Endothelial cell of umbilical vein (primary cell): Measurements from ENCODE around the gene ATP1A4. TPM values are rescaled to one million over a fixed set of nuclear protein-coding genes. Genes with fewer than 3 reads are reported as not detected.

Experiments used
- BruUV-seq: library from RNA; stranded (reverse); fragments of 400-500 nt; replicated peaks from 2 replicates; lab custom pipeline; 2021; lab: Mats Ljungman, UMichigan
- CTCF ChIA-PET: fragments of 300-600, 350-600 bp; sonication (Branson Sonifier 250); formaldehyde crosslinking; loops from one replicate; lab custom pipeline; 2021; ENCODE audit warnings: antibody characterized with exemption, inconsistent platforms; lab: Charles Lee
- POLR2A ChIA-PET: fragments of 300-600, 350-600 bp; sonication (Branson Sonifier 250); formaldehyde crosslinking; loops from one replicate; lab custom pipeline; 2021; ENCODE audit warnings: antibody characterized with exemption, inconsistent platforms; lab: Charles Lee
- DNase-seq: peaks from one replicate; pipeline ENCODE4 v3.0.0-alpha.2; 2011; ENCODE audit warnings: low read depth, low spot score
- FAIRE-seq: peaks from 2 replicates; lab custom pipeline; 2011; peaks lifted over from hg19 to GRCh38; lab: Jason Lieb, UNC
- H2AFZ ChIP-seq: 2 replicates; pipeline ENCODE4 v1.6.0; 2012; ENCODE audit warnings: low read depth, low read length, control low read depth, inconsistent platforms
- H3K27ac ChIP-seq: 2 replicates; pipeline ENCODE4 v1.5.1; 2011; ENCODE audit warnings: low read depth, mild to moderate bottlenecking, control low read depth, low read length, moderate library complexity; ENCODE audit not compliant: insufficient read depth
- H3K27me3 ChIP-seq, 2 experiments: 2 replicates each; pipeline versions ENCODE4 v1.6.0 to v1.6.1; 2011; ENCODE audit warnings: low read length in 2 of 2, mixed read lengths in 1 of 2; ENCODE audit not compliant: control insufficient read depth in 2 of 2, insufficient read depth in 2 of 2
- H3K36me3 ChIP-seq, 2 experiments: 2 replicates in 1 of 2; 3 replicates in 1 of 2; pipeline ENCODE4 v1.5.1; 2011; ENCODE audit warnings: low read length in 2 of 2, mild to moderate bottlenecking in 1 of 2, moderate library complexity in 1 of 2; ENCODE audit not compliant: control insufficient read depth in 2 of 2, insufficient read depth in 2 of 2; ENCODE audit errors: extremely low read depth in 1 of 2
- H3K4me1 ChIP-seq: 3 replicates; pipeline ENCODE4 v1.5.1; 2011; ENCODE audit warnings: mild to moderate bottlenecking, low read length; ENCODE audit not compliant: control insufficient read depth, insufficient read depth; ENCODE audit errors: extremely low read depth
- H3K4me2 ChIP-seq: 2 replicates; pipeline ENCODE4 v1.6.1; 2011; ENCODE audit warnings: low read length, control low read depth, mixed read lengths; ENCODE audit not compliant: insufficient read depth
- H3K4me3 ChIP-seq, 3 experiments: fragments of 200-600 bp in 1 of 3; sonication (generic), shearing (Covaris generic) in 1 of 3; replicated peaks in 1 of 3; 2 replicates each; pipeline ENCODE4 v1.5.1; 2011 to 2016; ENCODE audit warnings: control low read depth in 3 of 3, low read length in 3 of 3, mild to moderate bottlenecking in 2 of 3, inconsistent platforms in 1 of 3, low read depth in 1 of 3, moderate library complexity in 1 of 3; ENCODE audit not compliant: insufficient read depth in 1 of 3
- H3K79me2 ChIP-seq: 2 replicates; pipeline ENCODE4 v1.6.0; 2012; ENCODE audit warnings: low read length, inconsistent platforms; ENCODE audit not compliant: control insufficient read depth, insufficient read depth
- H3K9ac ChIP-seq: replicated peaks from 2 replicates; pipeline ENCODE3; 2011; ENCODE audit warnings: low read length, control low read depth; ENCODE audit not compliant: insufficient read depth; ENCODE audit errors: extremely low read depth
- H3K9me1 ChIP-seq: replicated peaks from 3 replicates; pipeline ENCODE4 v1.6.0; 2011; ENCODE audit warnings: mild to moderate bottlenecking, low read length; ENCODE audit not compliant: control insufficient read depth, insufficient read depth; ENCODE audit errors: extremely low read depth
- H3K9me3 ChIP-seq: replicated peaks from 2 replicates; pipeline ENCODE4 v1.5.1; 2012; ENCODE audit warnings: low read length, inconsistent platforms; ENCODE audit not compliant: control insufficient read depth, insufficient read depth
- H4K20me1 ChIP-seq: replicated peaks from 2 replicates; pipeline ENCODE3; 2011; ENCODE audit warnings: mild to moderate bottlenecking, low read length; ENCODE audit not compliant: control insufficient read depth, insufficient read depth; ENCODE audit errors: extremely low read depth
- CTCF ChIP-seq, 2 donors: IDR thresholded peaks; 1 replicate in 1 of 2; 2 replicates in 1 of 2; pipeline ENCODE4 v1.5.1; 2011; ENCODE audit warnings: low read length in 2 of 2, mild to moderate bottlenecking in 2 of 2, moderate library complexity in 2 of 2, control low read depth in 1 of 2, inconsistent platforms in 1 of 2, low read depth in 1 of 2; ENCODE audit not compliant: insufficient read depth in 1 of 2; ENCODE audit errors: extremely low read depth in 1 of 2
- GATA2 ChIP-seq: IDR thresholded peaks from 2 replicates; pipeline ENCODE4 v1.7.0; 2011; ENCODE audit warnings: low read depth, mild to moderate bottlenecking, moderate library complexity, mixed read lengths, low read length; ENCODE audit not compliant: insufficient read length, insufficient read depth
- MYC ChIP-seq: IDR thresholded peaks from one replicate; pipeline ENCODE4 v1.6.1; 2011; ENCODE audit warnings: mild to moderate bottlenecking, low read depth, low read length
- POLR2A ChIP-seq: IDR thresholded peaks from 2 replicates; pipeline ENCODE4 v1.6.1; 2012; ENCODE audit warnings: low read depth, mild to moderate bottlenecking, control low read depth, low read length
- POLR2AphosphoS5 ChIP-seq: IDR thresholded peaks from 2 replicates; pipeline ENCODE4 v1.6.1; 2012; ENCODE audit warnings: low read depth, mild to moderate bottlenecking, control low read depth, low read length, moderate library complexity; ENCODE audit not compliant: insufficient read depth
- dilution Hi-C: fragments of 300-500 bp; cut with MboI; formaldehyde crosslinking; loops from one replicate; pipeline ENCODE4 v1.15.0; 2019; ENCODE audit warnings: low sequenced_read_pairs; ENCODE audit not compliant: extremely low pct_ligation_motif_present
- intact Hi-C: fragments of 100-400 bp; cut with micrococcal nuclease; formaldehyde crosslinking; loops from one replicate; pipeline ENCODE4 v1.10.0; 2022
- polyA plus RNA-seq, 4 experiments: library from polyadenylated mRNA; depleted of rRNA in 3 of 4; stranded (reverse) in 3 of 4; unstranded in 1 of 4; fragments of >200 nt; gene quantifications; 2 replicates each; pipeline versions ENCODE4 v1.2.1 to v1.2.3, GENCODE V29; 2011 to 2012; ENCODE audit warnings: missing spikeins in 1 of 4
- total RNA-seq: library from RNA; stranded (reverse); gene quantifications from 2 replicates; pipeline ENCODE4 v1.2.3, GENCODE V29; 2021

The ATP1A4 gene
- total and polyA plus RNA-seq, 2 donors (not counting 3 experiments of a cell fraction or from before 2014, with no cell fraction given): not detected

- Histone ChIP-seq H3K4me1 (peaks cover 5% of the 10 kb centered on the region), H3K4me3 (no peak overlapping the region), H3K9me1 (no peaks in the 10 kb centered on the region), H4K20me1 (no peaks in the 10 kb centered on the region), H3K9ac (no peak overlapping the region), H3K4me2 (no peak overlapping the region), H3K27ac (no peak overlapping the region), H3K79me2 (no peaks in the 10 kb centered on the region), H3K36me3 (no peaks in the 10 kb centered on the region), H3K27me3 (peaks cover 0 to 3% of the 10 kb centered on the region in 2 experiments), H3K9me3 (no peaks in the 10 kb centered on the region), H2AFZ (no peak overlapping the region)
- DNase-seq (no peak), FAIRE-seq (no peak)
- CTCF ChIA-PET: interaction anchor here (0.5 to 5.7 kb wide), 67 partner anchors 12 to 222 kb away, joined by 3 to 511 read pairs (median 6); partner anchors contain the start of genes DCAF8, IGSF8, PEA15 and PEX19
- TF ChIP-seq CTCF (IDR thresholded peaks at IDR 0.05; ENCODE audit: extremely low read depth in 1 of 2, insufficient read depth in 1 of 2, low read depth in 1 of 2, low read length in 2 of 2) (no peak), POLR2A (no peak), POLR2AphosphoS5 (no peak), GATA2 (no peak), MYC (no peak)
- no TSS peak for BruUV-seq
- intact Hi-C loops (loop anchor here (1.0 kb wide), 7 partner anchors 12 to 222 kb away; no protein-coding TSS in a partner anchor), dilution Hi-C loops (no loop called here)
- POLR2A ChIA-PET: interaction anchor here (0.6 to 1.0 kb wide), 3 partner anchors 26 to 97 kb away, joined by 3 to 6 read pairs (median 5); no protein-coding TSS in a partner anchor
Observed at GRCh38 chr1:160193832-160194736, 42.7 kb downstream of the ATP1A4 start.
